C4-2B (cell line): ENCODE results near the gene SSX5.
"Not testable (repeated sequence)": the region's sequence is repeated elsewhere in the genome, so short reads cannot be mapped to it uniquely, and the experiment has no call there.

ENCODE experiments used
- H3K27ac ChIP-seq: fragments of 450-650 bp; 2 replicates; pipeline ENCODE4 v1.5.1; 2017
- CTCF ChIP-seq: fragments of 450-650 bp; conservative IDR thresholded peaks from 2 replicates; pipeline ENCODE4 v1.5.1; 2017; ENCODE audit warnings: mild to moderate bottlenecking
- ZFX ChIP-seq: fragments of 450-650 bp; IDR thresholded peaks from 2 replicates; pipeline ENCODE4 v1.6.1; 2017

SSX5 gene

GRCh38 chrX:48196745-48197201 lies at the start of gene SSX5:
TSS of gene SSX5 (minus strand) at chrX:48196795. CDS start at chrX:48195358, 1,437 bp downstream.
- H3K27ac ChIP-seq = no peak within 1 kb of the TSS
- TF ChIP-seq CTCF (no peak), ZFX (no peak)

GRCh38 chrX:48224196-48224595 lies 27.6 kb upstream of the SSX5 start:
- not testable (repeated sequence) for H3K27ac ChIP-seq

- H3K27ac ChIP-seq = not testable (repeated sequence)
Measured at GRCh38 chrX:48214341-48214740, 17.7 kb upstream of the SSX5 start.

- not testable (repeated sequence) for H3K27ac ChIP-seq
Measured at GRCh38 chrX:48190024-48190423, 6.6 kb downstream of the SSX5 start.

GRCh38 chrX:48181882-48182281 lies 14.7 kb downstream of the SSX5 start:
- H3K27ac ChIP-seq = not testable (repeated sequence)

- H3K27ac ChIP-seq = no peak overlapping the region
- TF ChIP-seq CTCF = no peak
- no peak for TF ChIP-seq ZFX
Measured at GRCh38 chrX:48180811-48181210, 15.8 kb downstream of the SSX5 start.

- TF ChIP-seq ZFX (no peak), CTCF (no peak)
- no peak overlapping the region for H3K27ac ChIP-seq
Measured at GRCh38 chrX:48179691-48180090, 16.9 kb downstream of the SSX5 start.

GRCh38 chrX:48166322-48166721 lies 30.3 kb downstream of the SSX5 start:
- H3K27ac ChIP-seq = not testable (repeated sequence)

- TF ChIP-seq ZFX = no peak
Measured at GRCh38 chrX:48165241-48165640, 31.4 kb downstream of the SSX5 start.

GRCh38 chrX:48156014-48156413 lies 40.6 kb downstream of the SSX5 start:
- no peak overlapping the region for H3K27ac ChIP-seq
- TF ChIP-seq ZFX (no peak), CTCF (no peak)

More at GRCh38 chrX:48165241-48165640, 31.4 kb downstream of the SSX5 start:
- H3K27ac ChIP-seq = no peak overlapping the region

GRCh38 chrX:48154796-48155195 lies 41.8 kb downstream of the SSX5 start:
- TF ChIP-seq CTCF (no peak), ZFX (no peak)
- H3K27ac ChIP-seq = no peak overlapping the region
